Subcutaneous adipose tissue (tissue), 4 donors: ENCODE measurements around the gene NDUFA8. TPM values are rescaled to one million over a fixed set of nuclear protein-coding genes. Genes with fewer than 3 reads are reported as not detected.

Experiments used
- total RNA-seq, 4 donors: library from RNA; depleted of rRNA; stranded (reverse); fragments of >200 nt; gene quantifications; one replicate each; pipeline ENCODE4 v1.1.0, GENCODE V29; 2016
- TF ChIP-seq, protein P1 (sequence below): fragments of 450-650 bp; IDR thresholded peaks from one replicate; pipeline ENCODE4 v1.5.1; 2016; ENCODE audit warnings: low read depth, mild to moderate bottlenecking, control low read depth, antibody characterized with exemption, moderate library complexity

The NDUFA8 gene
- total RNA-seq, 4 donors from 2014 or later = 24.5 to 53.0 (median 28.7) TPM

DNA sequence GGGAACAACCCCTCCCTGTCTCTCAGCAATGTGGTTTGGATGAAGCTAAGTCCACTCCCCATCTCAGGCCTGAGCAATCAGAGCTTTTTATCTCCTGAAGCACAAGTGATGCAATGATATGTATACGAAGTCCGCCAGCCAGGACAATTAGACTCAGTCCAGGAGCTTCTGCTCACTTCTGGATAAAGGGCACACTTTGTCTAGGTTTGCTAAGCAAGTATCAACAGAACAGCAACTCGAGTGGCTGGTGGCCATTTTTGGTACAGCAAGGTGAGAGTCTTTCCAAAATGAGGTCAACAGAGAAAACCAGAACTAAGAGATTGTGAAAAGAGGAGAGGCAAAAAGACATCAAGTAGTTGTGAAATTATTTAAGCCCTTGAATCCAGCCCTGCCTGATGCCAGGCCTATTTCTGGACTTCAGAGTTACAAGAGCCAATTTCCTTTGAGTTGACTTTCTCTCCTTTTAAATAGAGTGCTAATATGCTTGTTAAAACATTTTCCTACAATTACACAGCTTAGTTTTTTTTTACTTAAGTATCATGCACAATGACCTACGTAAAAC, 8.2 kb downstream of the NDUFA8 start:
- TF ChIP-seq, protein P1, sequence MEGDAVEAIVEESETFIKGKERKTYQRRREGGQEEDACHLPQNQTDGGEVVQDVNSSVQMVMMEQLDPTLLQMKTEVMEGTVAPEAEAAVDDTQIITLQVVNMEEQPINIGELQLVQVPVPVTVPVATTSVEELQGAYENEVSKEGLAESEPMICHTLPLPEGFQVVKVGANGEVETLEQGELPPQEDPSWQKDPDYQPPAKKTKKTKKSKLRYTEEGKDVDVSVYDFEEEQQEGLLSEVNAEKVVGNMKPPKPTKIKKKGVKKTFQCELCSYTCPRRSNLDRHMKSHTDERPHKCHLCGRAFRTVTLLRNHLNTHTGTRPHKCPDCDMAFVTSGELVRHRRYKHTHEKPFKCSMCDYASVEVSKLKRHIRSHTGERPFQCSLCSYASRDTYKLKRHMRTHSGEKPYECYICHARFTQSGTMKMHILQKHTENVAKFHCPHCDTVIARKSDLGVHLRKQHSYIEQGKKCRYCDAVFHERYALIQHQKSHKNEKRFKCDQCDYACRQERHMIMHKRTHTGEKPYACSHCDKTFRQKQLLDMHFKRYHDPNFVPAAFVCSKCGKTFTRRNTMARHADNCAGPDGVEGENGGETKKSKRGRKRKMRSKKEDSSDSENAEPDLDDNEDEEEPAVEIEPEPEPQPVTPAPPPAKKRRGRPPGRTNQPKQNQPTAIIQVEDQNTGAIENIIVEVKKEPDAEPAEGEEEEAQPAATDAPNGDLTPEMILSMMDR = no peak

DNA sequence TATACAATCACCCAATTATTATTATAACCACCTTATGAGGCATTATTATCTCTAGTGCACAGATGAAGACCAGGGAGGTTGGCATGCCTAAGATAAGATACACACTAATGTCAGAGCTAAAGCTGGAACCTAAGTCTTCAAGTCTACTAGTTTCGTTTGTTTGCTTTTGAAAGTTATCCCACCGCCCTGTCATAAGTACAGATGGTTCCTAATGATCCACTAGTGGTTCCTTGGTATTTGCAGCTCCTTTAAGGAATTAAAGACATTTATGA, 14.1 kb downstream of the NDUFA8 start:
- TF ChIP-seq, protein P1 = no peak

DNA sequence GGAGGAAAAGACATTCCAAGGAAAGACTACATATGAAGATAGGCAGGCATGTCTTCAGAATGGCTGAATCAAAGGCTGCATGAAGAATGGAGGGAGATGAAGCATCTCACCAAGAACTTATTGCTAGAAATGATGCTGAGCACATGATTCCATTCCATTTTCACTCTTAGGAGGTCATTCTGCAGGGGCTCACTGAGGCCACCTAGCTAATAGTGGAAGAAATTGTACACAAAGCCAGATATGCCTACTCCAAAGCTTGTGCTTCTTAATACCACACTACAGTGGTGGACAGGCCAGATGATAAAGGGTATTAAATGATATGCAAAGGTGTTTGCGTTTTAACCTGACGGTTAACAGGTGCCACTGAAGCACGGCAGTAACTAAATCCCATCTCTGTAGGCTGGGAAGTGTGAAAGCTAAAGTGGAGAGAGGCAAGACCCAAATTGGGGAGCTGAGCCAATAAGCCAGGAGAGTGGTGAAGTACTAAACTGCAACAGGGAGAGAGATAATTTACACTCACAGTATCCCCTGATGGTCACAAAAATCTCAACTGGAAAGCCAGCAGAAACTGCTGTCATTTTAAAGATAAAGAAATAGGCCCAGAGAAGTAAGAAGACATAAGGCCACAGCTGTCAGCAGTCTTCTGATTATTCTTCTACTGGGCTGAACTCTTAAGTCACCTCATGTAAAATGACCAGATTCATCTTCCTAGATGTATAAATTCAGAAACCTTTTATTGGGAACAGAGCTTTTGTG, 14.6 kb downstream of the NDUFA8 start:
- TF ChIP-seq, protein P1 = no peak

DNA sequence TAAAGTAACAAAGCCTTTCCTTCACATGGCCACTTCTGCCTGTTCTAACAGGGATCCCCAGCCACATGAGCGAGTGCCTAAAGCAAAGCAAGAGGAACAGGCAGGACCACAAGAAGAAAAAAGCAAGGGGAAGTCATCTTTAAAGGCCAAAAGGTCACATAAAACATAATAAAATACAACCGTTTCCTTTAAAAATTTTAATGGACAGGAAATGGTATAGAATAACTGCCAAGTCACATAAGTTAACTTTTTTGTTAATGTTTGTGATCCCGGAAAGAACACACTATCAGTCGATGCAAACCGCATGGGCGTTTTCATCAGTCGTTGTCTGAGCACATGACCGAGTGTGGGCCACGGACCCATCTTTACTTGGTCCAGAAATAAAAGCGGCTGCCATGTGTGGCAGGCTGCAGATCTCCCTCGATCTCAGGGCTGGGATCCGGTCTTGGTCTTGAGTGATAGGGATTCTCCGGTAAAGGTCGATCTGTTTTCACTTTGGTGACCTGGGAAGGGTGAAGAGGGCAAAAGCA, 15.6 kb downstream of the NDUFA8 start:
- TF ChIP-seq, protein P1 = no peak

DNA sequence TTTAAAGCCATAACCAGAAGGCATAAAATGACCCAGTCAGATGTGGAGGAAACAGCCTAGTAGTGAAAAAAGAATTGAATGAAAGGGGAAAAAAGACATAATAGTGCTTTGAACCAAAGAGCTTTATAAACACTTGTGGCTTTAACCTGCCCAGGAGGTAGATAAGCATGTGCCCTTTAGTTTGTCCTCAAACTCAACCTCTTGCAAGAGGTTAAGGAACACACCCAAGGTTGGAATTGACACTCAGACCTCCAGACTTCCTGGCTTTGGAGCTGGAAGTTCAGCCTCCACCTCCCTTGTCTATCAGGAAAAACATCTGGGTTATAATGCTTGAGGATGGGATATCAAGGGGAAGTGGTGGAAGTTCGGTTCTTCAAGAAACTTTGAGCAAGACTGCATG, 16.3 kb downstream of the NDUFA8 start:
- TF ChIP-seq, protein P1 = no peak

DNA sequence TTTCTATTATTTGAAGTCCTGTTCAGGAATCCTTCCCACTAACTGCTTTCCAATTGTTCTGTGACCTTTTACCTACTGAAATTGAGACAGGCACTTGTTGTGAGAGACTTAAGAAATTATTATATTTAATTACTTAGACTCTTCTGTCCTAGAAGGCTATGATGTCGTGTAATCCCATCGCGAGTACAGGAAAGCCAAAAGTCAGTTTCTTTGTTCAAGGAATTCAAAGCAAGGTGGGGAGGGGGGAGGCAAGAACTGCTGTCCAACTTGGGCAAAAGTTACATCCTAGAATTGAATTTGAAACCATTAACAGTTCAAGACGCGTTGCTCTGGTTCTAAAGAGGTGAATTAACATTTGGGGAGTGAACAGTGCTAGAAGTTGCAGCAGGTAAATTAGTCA, 17.9 kb downstream of the NDUFA8 start:
- TF ChIP-seq, protein P1 = no peak

DNA sequence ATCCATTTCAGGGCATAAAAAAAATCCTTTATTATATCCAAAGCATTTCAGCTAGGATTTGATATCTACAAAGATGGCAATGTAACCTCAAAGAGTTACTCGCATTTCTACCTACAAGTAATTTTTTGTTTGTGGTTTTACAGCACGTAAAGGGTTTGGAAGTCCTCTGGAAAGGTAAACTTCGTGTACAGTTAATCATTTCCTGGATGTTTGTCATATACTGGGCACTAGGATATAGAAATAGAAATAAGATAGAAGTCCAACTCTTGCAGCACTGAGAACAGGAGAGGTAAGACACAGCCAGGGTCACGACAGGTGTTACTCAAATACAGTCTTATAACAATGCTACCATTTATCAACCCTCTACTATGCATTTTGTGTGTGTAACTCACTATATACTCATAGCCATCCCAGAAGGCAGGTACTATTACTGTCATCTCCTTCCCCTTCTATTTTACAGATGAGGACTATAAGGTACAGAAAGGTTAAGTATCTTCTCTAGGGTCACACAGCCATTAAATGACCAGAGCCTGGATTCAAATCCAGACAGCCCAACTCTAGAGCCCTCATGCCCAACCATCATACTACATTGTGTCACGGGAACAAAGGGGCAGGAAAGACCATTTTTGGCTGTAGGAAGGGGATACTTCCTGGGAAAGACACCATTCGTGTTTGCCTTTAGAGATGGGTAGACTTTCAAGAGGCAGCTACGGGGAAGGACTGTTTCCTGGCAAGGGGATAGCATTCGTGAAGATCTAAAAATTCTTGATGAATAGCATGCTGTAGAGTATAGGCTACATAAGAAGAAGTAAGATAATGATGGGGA, 19.0 kb downstream of the NDUFA8 start:
- TF ChIP-seq, protein P1 = no peak
